SK-N-SH (cell line): ENCODE measurements around the gene PCARE. TPM values are rescaled to one million over a fixed set of nuclear protein-coding genes. Genes with fewer than 3 reads are reported as not detected.

Experiments used
- CTCF ChIA-PET: fragments of 300-600, 350-600 bp; formaldehyde crosslinking; extraction: SDS; loops from one replicate; lab custom pipeline; 2021; lab: Yijun Ruan, JAX
- POLR2A ChIA-PET: fragments of 350-600 bp; sonication (Branson Sonifier 250); formaldehyde crosslinking; extraction: SDS; loops from one replicate; lab custom pipeline; 2020; ENCODE audit warnings: antibody characterized with exemption, inconsistent platforms; lab: Yijun Ruan, JAX
- DNase-seq: peaks from one replicate; pipeline ENCODE4 v3.0.0; 2012
- H2AFZ ChIP-seq: fragments of 200-600 bp; sonication (generic); 2 replicates; pipeline ENCODE4 v1.8.1; 2016; ENCODE audit warnings: antibody characterized with exemption, mild to moderate bottlenecking, low read depth
- H3F3A ChIP-seq: fragments of 200-600 bp; sonication (generic); replicated peaks from 2 replicates; pipeline ENCODE3; 2016; ENCODE audit warnings: antibody characterized with exemption, mild to moderate bottlenecking; ENCODE audit not compliant: insufficient read depth
- H3K27ac ChIP-seq, 2 experiments: fragments of 200-500 bp in 1 of 2; fragments of 200-600 bp in 1 of 2; sonication (Bioruptor generic) in 1 of 2; sonication (generic), shearing (Covaris generic) in 1 of 2; 2 replicates each; pipeline versions ENCODE4 v1.5.1 to v1.6.1; 2014 to 2016; ENCODE audit warnings: low read depth in 2 of 2, inconsistent platforms in 1 of 2, low read length in 1 of 2, mild to moderate bottlenecking in 1 of 2, mixed read lengths in 1 of 2
- H3K27me3 ChIP-seq: fragments of 200-600 bp; sonication (generic), shearing (Covaris generic); 2 replicates; pipeline ENCODE4 v1.6.1; 2016; ENCODE audit warnings: mixed run types; ENCODE audit not compliant: insufficient read depth
- H3K36me3 ChIP-seq, 2 experiments: fragments of 200-500 bp in 1 of 2; fragments of 200-600 bp in 1 of 2; sonication (Bioruptor generic) in 1 of 2; sonication (generic) in 1 of 2; replicated peaks in 1 of 2; 2 replicates each; pipeline versions ENCODE3 to v1.5.1; 2014 to 2016; ENCODE audit warnings: low read length in 1 of 2, mild to moderate bottlenecking in 1 of 2; ENCODE audit not compliant: insufficient read depth in 2 of 2, control insufficient read depth in 1 of 2
- H3K4me1 ChIP-seq, 2 experiments: fragments of 200-500 bp in 1 of 2; fragments of 200-600 bp in 1 of 2; sonication (Bioruptor generic) in 1 of 2; sonication (generic), shearing (Covaris generic) in 1 of 2; 2 replicates each; pipeline versions ENCODE4 v1.5.1 to v1.6.1; 2014 to 2016; ENCODE audit warnings: low read depth in 1 of 2, low read length in 1 of 2, mixed run types in 1 of 2; ENCODE audit not compliant: insufficient read depth in 2 of 2, control insufficient read depth in 1 of 2
- H3K4me2 ChIP-seq: fragments of 200-600 bp; sonication (generic), shearing (Covaris generic); 2 replicates; pipeline ENCODE4 v1.6.1; 2017; ENCODE audit warnings: mixed run types
- H3K4me3 ChIP-seq, 2 experiments: fragments of 200-500 bp in 1 of 2; fragments of 200-600 bp in 1 of 2; sonication (Bioruptor generic) in 1 of 2; sonication (generic), shearing (Covaris generic) in 1 of 2; 2 replicates each; pipeline versions ENCODE4 v1.5.1 to v1.8.1; 2014 to 2016; ENCODE audit warnings: low read depth in 2 of 2, inconsistent platforms in 1 of 2, low read length in 1 of 2, mild to moderate bottlenecking in 1 of 2, mixed read lengths in 1 of 2, moderate library complexity in 1 of 2
- H3K79me2 ChIP-seq: fragments of 200-600 bp; sonication (generic); 2 replicates; pipeline ENCODE4 v1.8.1; 2017; ENCODE audit warnings: mild to moderate bottlenecking; ENCODE audit not compliant: insufficient read depth
- H3K9ac ChIP-seq: fragments of 200-600 bp; sonication (generic); 2 replicates; pipeline ENCODE4 v1.6.1; 2017; ENCODE audit warnings: mixed run types
- H3K9me2 ChIP-seq: fragments of 200-600 bp; sonication (generic); 2 replicates; pipeline ENCODE4 v1.6.1; 2017; ENCODE audit warnings: mixed run types
- H3K9me3 ChIP-seq: fragments of 200-600 bp; sonication (generic); 2 replicates; pipeline ENCODE4 v1.6.1; 2017; ENCODE audit warnings: mixed run types, mild to moderate bottlenecking, moderate library complexity
- H4K20me1 ChIP-seq: fragments of 200-600 bp; sonication (generic); 2 replicates; pipeline ENCODE4 v1.6.1; 2017; ENCODE audit warnings: mild to moderate bottlenecking, mixed run types; ENCODE audit not compliant: insufficient read depth
- CHD2 ChIP-seq: fragments of 150-350 bp; IDR thresholded peaks from 2 replicates; pipeline ENCODE4 v1.6.1; 2018; ENCODE audit warnings: low read length; ENCODE audit not compliant: partially characterized antibody
- ELF1 ChIP-seq: IDR thresholded peaks from 2 replicates; pipeline ENCODE4 v1.4.0; 2012
- EZH2phosphoT487 ChIP-seq: fragments of 200-600 bp; sonication (generic); IDR thresholded peaks from 2 replicates; pipeline ENCODE4 v1.6.1; 2017; ENCODE audit warnings: low read depth, mixed run types, mild to moderate bottlenecking, antibody characterized with exemption, moderate library complexity, borderline replicate concordance
- FOSL2 ChIP-seq: IDR thresholded peaks from 2 replicates; pipeline ENCODE4 v1.4.0; 2012; ENCODE audit warnings: low read depth, mild to moderate bottlenecking, moderate library complexity, borderline replicate concordance
- FOXJ3 ChIP-seq: sonication (generic); formaldehyde crosslinking; IDR thresholded peaks from 2 replicates; pipeline ENCODE4 v1.5.1; 2020; ENCODE audit warnings: mild to moderate bottlenecking, missing genetic modification reagents
- FOXM1 ChIP-seq: IDR thresholded peaks from 2 replicates; pipeline ENCODE4 v1.4.0; 2012; ENCODE audit warnings: low read depth, mild to moderate bottlenecking
- JUND ChIP-seq: IDR thresholded peaks from 2 replicates; pipeline ENCODE4 v1.4.0; 2012
- MXI1 ChIP-seq: IDR thresholded peaks from 2 replicates; pipeline ENCODE4 v1.6.1; 2012; ENCODE audit warnings: mild to moderate bottlenecking, low read depth, low read length, improper control_type of control experiment
- NRF1 ChIP-seq: IDR thresholded peaks from 2 replicates; pipeline ENCODE4 v1.6.1; 2012; ENCODE audit warnings: low read depth, mild to moderate bottlenecking, low read length
- RCOR1 ChIP-seq: fragments of 150-350 bp; IDR thresholded peaks from 2 replicates; pipeline ENCODE4 v1.6.1; 2017; ENCODE audit warnings: antibody characterized with exemption, low read length
- RFX5 ChIP-seq: IDR thresholded peaks from 2 replicates; pipeline ENCODE4 v1.6.1; 2012; ENCODE audit warnings: mild to moderate bottlenecking, improper control_type of control experiment, low read length
- SMC3 ChIP-seq: IDR thresholded peaks from 2 replicates; pipeline ENCODE4 v1.6.1; 2012; ENCODE audit warnings: low read depth, low read length, improper control_type of control experiment
- TAF1 ChIP-seq: IDR thresholded peaks from 2 replicates; pipeline ENCODE4 v1.6.1; 2012; ENCODE audit warnings: low read depth, mild to moderate bottlenecking, low read length, moderate library complexity, borderline replicate concordance
- TCF12 ChIP-seq: IDR thresholded peaks from 2 replicates; pipeline ENCODE4 v1.4.0; 2012
- TEAD4 ChIP-seq: IDR thresholded peaks from 2 replicates; pipeline ENCODE4 v1.4.0; 2012; ENCODE audit warnings: mild to moderate bottlenecking, borderline replicate concordance; ENCODE audit not compliant: insufficient read depth
- YY1 ChIP-seq: IDR thresholded peaks from 2 replicates; pipeline ENCODE4 v1.4.0; 2012; ENCODE audit warnings: low read depth, mild to moderate bottlenecking
- WGBS: methylation state at CpG from one replicate; pipeline ENCODE4 v1.1.6; 2017; ENCODE audit warnings: low lambda C conversion rate; 5-methylcytosine and 5-hydroxymethylcytosine counted together
- polyA plus RNA-seq, 3 experiments: library from polyadenylated mRNA; depleted of rRNA; stranded (reverse); fragments of >200 nt; gene quantifications; 2 replicates each; pipeline ENCODE4 v1.2.3, GENCODE V29; 2012
- TF ChIP-seq, protein P1 (sequence below): IDR thresholded peaks from 2 replicates; pipeline ENCODE4 v1.4.0; 2012; ENCODE audit warnings: low read depth, borderline replicate concordance
- TF ChIP-seq, protein P2 (sequence below): IDR thresholded peaks from 2 replicates; pipeline ENCODE4 v1.6.1; 2012; ENCODE audit warnings: mild to moderate bottlenecking, low read depth, low read length, moderate library complexity
- TF ChIP-seq, protein P3 (sequence below): IDR thresholded peaks from 2 replicates; pipeline ENCODE4 v1.4.0; 2012; ENCODE audit warnings: low read depth
- TF ChIP-seq, protein P4 (sequence below): IDR thresholded peaks from 2 replicates; pipeline ENCODE4 v1.4.0; 2012; ENCODE audit warnings: low read depth, borderline replicate concordance

PCARE gene
- polyA plus RNA-seq, 1 of the 3 experiments (the other 2 are of a cell fraction), result not detected

DNA sequence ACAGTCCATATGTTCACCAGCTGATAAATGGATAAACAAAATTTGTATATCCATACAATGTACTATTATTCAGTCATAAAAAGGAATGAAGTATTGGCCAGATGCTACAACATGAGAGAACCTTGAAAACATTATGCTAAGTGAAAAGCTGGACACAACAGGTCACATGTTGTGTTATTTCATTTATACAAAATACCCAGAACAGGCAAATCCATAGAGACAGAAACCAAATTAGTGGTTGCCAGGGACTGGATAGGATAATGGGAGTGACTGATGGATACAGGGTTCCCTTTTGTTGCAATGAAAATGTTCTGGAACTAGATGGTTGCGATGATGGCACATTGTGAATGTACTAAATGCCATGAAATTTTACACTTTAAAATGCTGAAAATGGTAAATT is 10.2 kb upstream of the PCARE start:
- Histone ChIP-seq H3K36me3 (no peaks in the 10 kb centered on the region), H3K9ac (no peak overlapping the region), H2AFZ (no peak overlapping the region), H3K4me1 (no peaks in the 10 kb centered on the region), H3K9me3 (no peaks in the 10 kb centered on the region), H3K9me2 (no peaks in the 10 kb centered on the region), H4K20me1 (no peaks in the 10 kb centered on the region), H3K4me2 (no peak overlapping the region), H3K4me3 (no peak overlapping the region), H3K27me3 (no peaks in the 10 kb centered on the region), H3K27ac (no peak overlapping the region), H3F3A (no peaks in the 10 kb centered on the region), H3K79me2 (no peaks in the 10 kb centered on the region)
- TF ChIP-seq FOXJ3 (CRISPR knock-in tag), result no peak
- TF ChIP-seq FOSL2, result no peak
- no peak for TF ChIP-seq MXI1
- no peak for TF ChIP-seq RCOR1
- TF ChIP-seq, protein P1, sequence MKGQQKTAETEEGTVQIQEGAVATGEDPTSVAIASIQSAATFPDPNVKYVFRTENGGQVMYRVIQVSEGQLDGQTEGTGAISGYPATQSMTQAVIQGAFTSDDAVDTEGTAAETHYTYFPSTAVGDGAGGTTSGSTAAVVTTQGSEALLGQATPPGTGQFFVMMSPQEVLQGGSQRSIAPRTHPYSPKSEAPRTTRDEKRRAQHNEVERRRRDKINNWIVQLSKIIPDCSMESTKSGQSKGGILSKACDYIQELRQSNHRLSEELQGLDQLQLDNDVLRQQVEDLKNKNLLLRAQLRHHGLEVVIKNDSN, result no peak
- no peak for TF ChIP-seq TEAD4
- TF ChIP-seq JUND, result no peak
- TF ChIP-seq CHD2, result no peak
- TF ChIP-seq TCF12, result no peak
- TF ChIP-seq FOXM1, result no peak
- no peak for TF ChIP-seq RFX5
- TF ChIP-seq ELF1, result no peak
- DNase-seq, result no peak
- CTCF ChIA-PET, result no interaction called here
- POLR2A ChIA-PET, result no interaction called here
- WGBS, result 94% methylated on average over 1 of the region's 1 CpG

DNA sequence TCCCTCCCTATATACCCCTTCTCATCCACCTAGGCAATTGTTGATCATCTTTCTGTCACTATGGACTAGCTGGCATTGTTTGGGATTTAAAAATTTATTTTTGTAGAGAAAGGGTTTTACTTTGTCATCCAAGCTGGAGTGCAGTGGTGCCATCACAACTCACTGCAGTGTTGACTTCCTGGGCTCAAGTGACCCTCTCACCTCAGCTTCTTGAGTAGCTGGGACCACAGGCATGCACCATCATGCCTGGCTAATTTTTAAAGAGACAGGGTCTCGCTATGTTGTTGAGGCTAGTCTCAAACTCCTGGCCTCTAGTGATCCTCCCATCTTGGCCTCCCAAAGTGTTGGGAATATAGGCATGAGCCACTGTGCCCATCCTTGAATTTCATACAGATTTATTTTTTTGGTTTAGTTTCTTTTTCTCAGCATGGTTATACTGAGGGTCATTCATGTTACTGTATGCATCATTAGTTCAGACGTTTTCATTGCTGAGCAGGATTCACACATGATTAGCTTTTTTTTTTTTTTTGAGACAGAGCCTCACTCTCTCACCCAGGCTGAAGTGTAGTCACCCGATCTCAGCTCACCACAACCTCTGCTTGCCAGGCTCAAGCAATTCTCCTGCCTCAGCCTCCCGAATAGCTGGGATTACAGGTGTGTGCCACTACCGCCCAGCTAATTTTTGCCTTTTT is 8.6 kb upstream of the PCARE start:
- 55% methylated on average over 5 of the region's 5 CpGs for WGBS
- no peak for TF ChIP-seq EZH2phosphoT487
- TF ChIP-seq NRF1, result no peak
- TF ChIP-seq, protein P1, result no peak
- TF ChIP-seq TAF1, result no peak
- TF ChIP-seq, protein P2, sequence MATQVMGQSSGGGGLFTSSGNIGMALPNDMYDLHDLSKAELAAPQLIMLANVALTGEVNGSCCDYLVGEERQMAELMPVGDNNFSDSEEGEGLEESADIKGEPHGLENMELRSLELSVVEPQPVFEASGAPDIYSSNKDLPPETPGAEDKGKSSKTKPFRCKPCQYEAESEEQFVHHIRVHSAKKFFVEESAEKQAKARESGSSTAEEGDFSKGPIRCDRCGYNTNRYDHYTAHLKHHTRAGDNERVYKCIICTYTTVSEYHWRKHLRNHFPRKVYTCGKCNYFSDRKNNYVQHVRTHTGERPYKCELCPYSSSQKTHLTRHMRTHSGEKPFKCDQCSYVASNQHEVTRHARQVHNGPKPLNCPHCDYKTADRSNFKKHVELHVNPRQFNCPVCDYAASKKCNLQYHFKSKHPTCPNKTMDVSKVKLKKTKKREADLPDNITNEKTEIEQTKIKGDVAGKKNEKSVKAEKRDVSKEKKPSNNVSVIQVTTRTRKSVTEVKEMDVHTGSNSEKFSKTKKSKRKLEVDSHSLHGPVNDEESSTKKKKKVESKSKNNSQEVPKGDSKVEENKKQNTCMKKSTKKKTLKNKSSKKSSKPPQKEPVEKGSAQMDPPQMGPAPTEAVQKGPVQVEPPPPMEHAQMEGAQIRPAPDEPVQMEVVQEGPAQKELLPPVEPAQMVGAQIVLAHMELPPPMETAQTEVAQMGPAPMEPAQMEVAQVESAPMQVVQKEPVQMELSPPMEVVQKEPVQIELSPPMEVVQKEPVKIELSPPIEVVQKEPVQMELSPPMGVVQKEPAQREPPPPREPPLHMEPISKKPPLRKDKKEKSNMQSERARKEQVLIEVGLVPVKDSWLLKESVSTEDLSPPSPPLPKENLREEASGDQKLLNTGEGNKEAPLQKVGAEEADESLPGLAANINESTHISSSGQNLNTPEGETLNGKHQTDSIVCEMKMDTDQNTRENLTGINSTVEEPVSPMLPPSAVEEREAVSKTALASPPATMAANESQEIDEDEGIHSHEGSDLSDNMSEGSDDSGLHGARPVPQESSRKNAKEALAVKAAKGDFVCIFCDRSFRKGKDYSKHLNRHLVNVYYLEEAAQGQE, result no peak
- TF ChIP-seq, protein P3, sequence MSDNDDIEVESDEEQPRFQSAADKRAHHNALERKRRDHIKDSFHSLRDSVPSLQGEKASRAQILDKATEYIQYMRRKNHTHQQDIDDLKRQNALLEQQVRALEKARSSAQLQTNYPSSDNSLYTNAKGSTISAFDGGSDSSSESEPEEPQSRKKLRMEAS, result no peak
- no peak for TF ChIP-seq SMC3
- TF ChIP-seq, protein P4, sequence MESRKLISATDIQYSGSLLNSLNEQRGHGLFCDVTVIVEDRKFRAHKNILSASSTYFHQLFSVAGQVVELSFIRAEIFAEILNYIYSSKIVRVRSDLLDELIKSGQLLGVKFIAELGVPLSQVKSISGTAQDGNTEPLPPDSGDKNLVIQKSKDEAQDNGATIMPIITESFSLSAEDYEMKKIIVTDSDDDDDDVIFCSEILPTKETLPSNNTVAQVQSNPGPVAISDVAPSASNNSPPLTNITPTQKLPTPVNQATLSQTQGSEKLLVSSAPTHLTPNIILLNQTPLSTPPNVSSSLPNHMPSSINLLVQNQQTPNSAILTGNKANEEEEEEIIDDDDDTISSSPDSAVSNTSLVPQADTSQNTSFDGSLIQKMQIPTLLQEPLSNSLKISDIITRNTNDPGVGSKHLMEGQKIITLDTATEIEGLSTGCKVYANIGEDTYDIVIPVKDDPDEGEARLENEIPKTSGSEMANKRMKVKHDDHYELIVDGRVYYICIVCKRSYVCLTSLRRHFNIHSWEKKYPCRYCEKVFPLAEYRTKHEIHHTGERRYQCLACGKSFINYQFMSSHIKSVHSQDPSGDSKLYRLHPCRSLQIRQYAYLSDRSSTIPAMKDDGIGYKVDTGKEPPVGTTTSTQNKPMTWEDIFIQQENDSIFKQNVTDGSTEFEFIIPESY, result no peak
- no peak for TF ChIP-seq RFX5
- TF ChIP-seq FOSL2, result no peak
- TF ChIP-seq YY1, result no peak
- TF ChIP-seq FOXJ3 (CRISPR knock-in tag), result no peak

More for the DNA sequence above, 8.6 kb upstream of the PCARE start:
- Histone ChIP-seq H3K9me3 (no peaks in the 10 kb centered on the region), H3K4me3 (no peak overlapping the region), H3K4me2 (no peak overlapping the region), H3K79me2 (no peaks in the 10 kb centered on the region), H3K36me3 (no peaks in the 10 kb centered on the region), H3K4me1 (no peaks in the 10 kb centered on the region), H3K27me3 (no peaks in the 10 kb centered on the region), H4K20me1 (no peaks in the 10 kb centered on the region), H3F3A (no peaks in the 10 kb centered on the region), H3K27ac (no peak overlapping the region), H2AFZ (no peak overlapping the region), H3K9ac (no peak overlapping the region), H3K9me2 (no peaks in the 10 kb centered on the region)
- no peak for DNase-seq
- CTCF ChIA-PET, result interaction anchor here (0.7 kb wide), 1 partner anchor 22 kb away, joined by 3 read pairs; no protein-coding TSS in a partner anchor
- POLR2A ChIA-PET, result no interaction called here
